Body of pancreas (tissue), 4 donors: ENCODE data around the gene PLD1. TPM values are rescaled to one million over a fixed set of nuclear protein-coding genes. Genes with fewer than 3 reads are reported as not detected.

Source experiments
- ATAC-seq: fragments of 150-250 bp; one replicate; pipeline ENCODE4 v1.9.1; 2016
- DNase-seq, 4 donors: peaks; one replicate each; pipeline ENCODE4 v3.0.0-alpha.2; 2019
- H3K27ac ChIP-seq, 4 donors: fragments of 200-600 bp; sonication (generic); 1 replicate in 3 of 4; 2 replicates in 1 of 4; pipeline versions ENCODE4 v1.5.1 to v1.6.1; 2016 to 2019; ENCODE audit warnings: mild to moderate bottlenecking in 1 of 4, mixed read lengths in 1 of 4, moderate library complexity in 1 of 4
- H3K27me3 ChIP-seq, 2 donors: fragments of 200-600 bp; sonication (generic); one replicate each; pipeline ENCODE4 v1.6.0; 2016; ENCODE audit warnings: mild to moderate bottlenecking in 1 of 2
- H3K36me3 ChIP-seq, 2 donors: fragments of 200-600 bp; sonication (generic); replicated peaks in 1 of 2; 2 replicates each; pipeline ENCODE4 v1.5.1; 2016; ENCODE audit warnings: low read depth in 2 of 2; ENCODE audit not compliant: insufficient read depth in 1 of 2
- H3K4me1 ChIP-seq: fragments of 200-600 bp; sonication (generic); one replicate; pipeline ENCODE4 v1.6.0; 2016
- H3K4me3 ChIP-seq, 2 donors: fragments of 200-600 bp; sonication (generic); 1 replicate in 1 of 2; 2 replicates in 1 of 2; pipeline ENCODE4 v1.5.1; 2016 to 2019
- H3K9me3 ChIP-seq, 3 donors: fragments of 200-600 bp; sonication (generic); 1 replicate in 2 of 3; 2 replicates in 1 of 3; pipeline ENCODE4 v1.5.1; 2016
- POLR2A ChIP-seq, 3 donors: fragments of 450-650 bp; IDR thresholded peaks; one replicate each; pipeline ENCODE4 v1.6.1; 2016; ENCODE audit warnings: antibody characterized with exemption in 3 of 3, mild to moderate bottlenecking in 2 of 3
- WGBS, 2 donors: methylation state at CpG; one replicate each; pipeline ENCODE4 v1.1.5; 2017; 5-methylcytosine and 5-hydroxymethylcytosine counted together
- intact Hi-C: fragments of 100-400 bp; cut with DNase I; formaldehyde crosslinking; loops from one replicate; pipeline ENCODE4 v1.15.1; 2023
- total RNA-seq, 2 donors: library from RNA; depleted of rRNA; stranded (reverse); fragments of >200 nt; gene quantifications; one replicate each; pipeline ENCODE4 v1.1.0, GENCODE V29; 2016
- TF ChIP-seq, protein P1 (sequence below), 7 experiments: fragments of 450-650 bp in 4 of 7; fragments of 200-600 bp in 3 of 7; sonication (generic) in 3 of 7; IDR thresholded peaks; one replicate each; pipeline ENCODE4 v1.5.1; 2016 to 2019; ENCODE audit warnings: antibody characterized with exemption in 7 of 7

PLD1 gene
- total RNA-seq, 2 donors from 2014 or later, result 60.4 to 96.2 TPM

DNA sequence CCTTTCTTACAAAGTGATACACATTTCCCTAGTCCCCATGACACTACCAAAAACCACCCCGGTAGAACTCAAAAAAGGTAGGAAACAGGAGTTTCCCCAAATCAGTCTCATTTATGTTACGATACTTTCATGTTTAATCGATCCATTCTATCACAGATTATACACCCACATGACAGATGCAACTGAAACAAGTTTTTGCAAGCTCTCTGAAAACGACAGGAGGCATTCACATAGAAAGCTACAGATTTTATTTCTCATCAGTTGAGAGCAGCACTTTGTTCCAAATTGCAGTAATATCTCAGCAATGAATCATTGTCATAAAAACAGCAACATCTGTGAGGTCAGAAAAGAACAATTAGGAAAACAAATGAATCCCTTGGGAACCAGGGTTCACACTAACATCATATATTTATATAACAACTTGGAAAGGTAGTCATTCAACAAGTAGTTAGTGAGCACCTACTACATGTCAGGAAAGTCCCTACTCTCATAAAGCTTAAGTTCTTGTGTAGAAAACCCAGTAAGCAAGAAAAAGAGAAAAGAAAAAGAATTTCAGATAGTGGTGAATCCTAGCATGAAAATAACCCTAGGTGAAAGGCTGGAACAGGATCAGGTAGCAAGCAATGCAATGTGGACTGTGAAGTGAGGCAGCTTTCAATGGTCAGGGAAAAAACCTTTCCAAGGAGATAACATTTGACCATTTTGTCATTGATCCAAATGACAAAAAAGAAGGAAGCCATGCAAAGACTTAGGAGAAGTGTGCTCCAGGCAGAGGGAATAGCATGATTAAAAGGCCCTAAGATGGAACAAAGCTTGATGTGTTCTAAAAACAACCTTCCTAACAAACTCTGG is 8.3 kb downstream of the PLD1 start:
- no peaks in the 10 kb centered on the region for H3K9me3 ChIP-seq
- no peaks in the 10 kb centered on the region for H3K27me3 ChIP-seq
- no peaks in the 10 kb centered on the region for H3K36me3 ChIP-seq
- peaks cover 25% of the 10 kb centered on the region for H3K4me1 ChIP-seq
- ATAC-seq (no peak), DNase-seq (no peak)
- WGBS, 2 donors, result 53 to 64% methylated on average over 4 of the region's 4 CpGs
- H3K4me3 ChIP-seq, result no peak overlapping the region
- intact Hi-C loops, result no loop called here
- TF ChIP-seq, protein P1, sequence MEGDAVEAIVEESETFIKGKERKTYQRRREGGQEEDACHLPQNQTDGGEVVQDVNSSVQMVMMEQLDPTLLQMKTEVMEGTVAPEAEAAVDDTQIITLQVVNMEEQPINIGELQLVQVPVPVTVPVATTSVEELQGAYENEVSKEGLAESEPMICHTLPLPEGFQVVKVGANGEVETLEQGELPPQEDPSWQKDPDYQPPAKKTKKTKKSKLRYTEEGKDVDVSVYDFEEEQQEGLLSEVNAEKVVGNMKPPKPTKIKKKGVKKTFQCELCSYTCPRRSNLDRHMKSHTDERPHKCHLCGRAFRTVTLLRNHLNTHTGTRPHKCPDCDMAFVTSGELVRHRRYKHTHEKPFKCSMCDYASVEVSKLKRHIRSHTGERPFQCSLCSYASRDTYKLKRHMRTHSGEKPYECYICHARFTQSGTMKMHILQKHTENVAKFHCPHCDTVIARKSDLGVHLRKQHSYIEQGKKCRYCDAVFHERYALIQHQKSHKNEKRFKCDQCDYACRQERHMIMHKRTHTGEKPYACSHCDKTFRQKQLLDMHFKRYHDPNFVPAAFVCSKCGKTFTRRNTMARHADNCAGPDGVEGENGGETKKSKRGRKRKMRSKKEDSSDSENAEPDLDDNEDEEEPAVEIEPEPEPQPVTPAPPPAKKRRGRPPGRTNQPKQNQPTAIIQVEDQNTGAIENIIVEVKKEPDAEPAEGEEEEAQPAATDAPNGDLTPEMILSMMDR (IDR thresholded peaks at IDR 0.05), result no peak
- no peak for TF ChIP-seq POLR2A (IDR thresholded peaks at IDR 0.05)
- H3K27ac ChIP-seq, result peak overlapping the region in 3 of 4 donors; percentile 3 to 41 (median 28)

DNA sequence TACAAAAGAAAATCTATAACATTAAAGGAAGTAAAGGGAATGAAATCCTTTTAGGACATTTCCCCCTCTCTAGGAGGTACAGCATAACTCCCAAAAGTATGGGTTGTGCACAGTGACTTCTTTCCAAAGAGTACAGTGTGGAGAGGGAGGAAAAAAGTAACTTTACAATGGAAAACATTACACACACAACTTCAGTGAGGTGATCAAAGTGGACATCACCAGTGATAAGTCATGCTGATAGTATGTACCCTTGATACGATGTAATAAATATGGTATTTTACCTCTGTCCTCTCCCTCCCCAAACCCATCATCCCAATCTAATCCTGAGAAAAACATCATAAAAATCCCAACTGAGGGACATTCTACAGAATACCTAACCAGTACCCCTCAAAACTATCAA is 10.8 kb downstream of the PLD1 start:
- intact Hi-C loops, result no loop called here

DNA sequence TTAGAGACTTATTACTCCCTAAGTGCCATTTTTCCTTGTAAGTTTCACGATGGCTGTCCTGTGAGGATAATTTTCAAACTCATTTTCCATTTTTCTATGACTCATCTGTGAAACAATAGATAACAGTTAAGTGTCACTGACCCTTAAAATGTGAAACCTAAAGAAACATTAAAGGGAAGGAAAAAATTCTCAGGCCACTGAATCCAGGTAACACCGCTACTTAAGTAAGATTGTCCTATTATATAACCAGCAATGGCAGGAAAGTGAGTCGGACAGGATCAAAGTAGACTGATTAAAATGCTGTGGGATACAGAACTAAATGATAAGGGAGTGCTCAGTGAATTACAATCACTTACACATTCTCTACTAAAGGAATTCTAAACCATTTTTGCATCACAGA is 12.4 kb downstream of the PLD1 start:
- H3K36me3 ChIP-seq, result no peaks in the 10 kb centered on the region
- DNase-seq (no peak), ATAC-seq (no peak)
- no peak overlapping the region for H3K4me3 ChIP-seq
- WGBS, 2 donors, result 77 to 84% methylated on average over 3 of the region's 3 CpGs
- H3K27ac ChIP-seq, result no peak overlapping the region
- intact Hi-C loops, result no loop called here
- H3K27me3 ChIP-seq, result no peaks in the 10 kb centered on the region
- H3K9me3 ChIP-seq, result no peaks in the 10 kb centered on the region
- peaks cover 14% of the 10 kb centered on the region for H3K4me1 ChIP-seq
- TF ChIP-seq POLR2A (IDR thresholded peaks at IDR 0.05), result no peak
- TF ChIP-seq, protein P1 (IDR thresholded peaks at IDR 0.05), result no peak

More for the DNA sequence above, 10.8 kb downstream of the PLD1 start:
- DNase-seq (no peak), ATAC-seq (no peak)
- Histone ChIP-seq H3K27ac (no peak overlapping the region), H3K4me1 (peaks cover 16% of the 10 kb centered on the region), H3K36me3 (no peaks in the 10 kb centered on the region), H3K9me3 (no peaks in the 10 kb centered on the region), H3K27me3 (no peaks in the 10 kb centered on the region), H3K4me3 (no peak overlapping the region)
- 96 to 100% methylated on average over 1 of the region's 1 CpG for WGBS, 2 donors
- TF ChIP-seq POLR2A (IDR thresholded peaks at IDR 0.05), result no peak
- TF ChIP-seq, protein P1 (IDR thresholded peaks at IDR 0.05), result no peak

DNA sequence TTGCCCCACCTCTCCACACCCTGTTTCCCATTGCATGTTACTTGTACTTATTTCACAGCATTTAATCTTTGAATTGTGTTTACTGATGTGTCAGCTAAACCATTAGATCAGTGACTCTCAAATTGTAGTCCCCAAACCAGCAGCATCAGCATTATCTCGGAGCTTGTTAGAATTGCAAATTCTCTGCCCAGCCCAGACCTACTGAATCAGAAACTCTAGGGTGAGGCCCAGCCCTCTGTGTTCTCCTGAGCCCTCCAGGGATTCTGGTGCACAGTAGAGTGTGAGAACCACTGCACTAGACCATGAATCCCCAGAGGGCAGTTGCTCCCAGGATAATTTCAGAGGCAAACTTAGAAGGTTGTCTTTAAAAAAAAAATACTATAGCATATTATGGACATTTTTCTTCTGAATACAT is 13.0 kb downstream of the PLD1 start:
- no peak overlapping the region for H3K4me3 ChIP-seq
- H3K27me3 ChIP-seq, result no peaks in the 10 kb centered on the region
- 86 to 94% methylated on average over 1 of the region's 1 CpG for WGBS, 2 donors
- no peak overlapping the region for H3K27ac ChIP-seq
- DNase-seq (no peak), ATAC-seq (no peak)
- intact Hi-C loops, result no loop called here
- no peaks in the 10 kb centered on the region for H3K36me3 ChIP-seq
- no peak for TF ChIP-seq POLR2A (IDR thresholded peaks at IDR 0.05)
- H3K9me3 ChIP-seq, result no peaks in the 10 kb centered on the region
- H3K4me1 ChIP-seq, result peaks cover 8% of the 10 kb centered on the region

DNA sequence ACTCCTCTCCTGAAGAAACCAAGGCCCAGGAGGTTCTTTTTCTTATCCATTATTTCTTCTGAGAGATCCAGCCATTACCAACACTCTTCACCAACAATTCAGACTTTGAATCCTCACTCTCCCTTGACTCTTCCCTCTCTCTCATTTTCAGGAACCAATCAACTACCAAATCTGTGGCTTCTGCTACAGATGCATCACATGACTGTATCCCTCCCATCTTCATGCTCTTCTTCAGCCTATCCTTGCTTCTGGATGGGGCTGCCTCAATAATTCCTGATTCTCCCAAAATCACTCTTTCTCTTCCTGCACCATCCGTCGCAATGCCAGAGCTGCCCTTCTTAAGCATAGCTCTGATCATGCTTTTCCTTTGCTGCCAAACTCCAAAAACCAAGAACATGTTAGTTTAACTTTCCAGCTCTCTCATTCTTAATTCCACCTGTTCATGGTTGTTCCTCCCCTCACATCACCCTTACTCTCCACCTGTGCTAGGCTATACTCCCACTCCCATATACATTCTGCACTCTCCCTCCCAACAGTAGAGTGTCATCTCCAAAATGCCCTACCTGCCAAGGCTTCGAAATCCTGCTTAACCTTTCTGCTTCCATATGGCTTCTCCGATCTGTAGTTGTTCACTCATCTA is 13.5 kb downstream of the PLD1 start:
- Histone ChIP-seq H3K27ac (no peak overlapping the region), H3K4me1 (peaks cover 3% of the 10 kb centered on the region), H3K9me3 (no peaks in the 10 kb centered on the region), H3K27me3 (no peaks in the 10 kb centered on the region), H3K36me3 (no peaks in the 10 kb centered on the region), H3K4me3 (no peak overlapping the region)
- no peak for DNase-seq
- intact Hi-C loops, result no loop called here
- WGBS, 2 donors, result 93 to 99% methylated on average over 4 of the region's 4 CpGs
- TF ChIP-seq, protein P1 (IDR thresholded peaks at IDR 0.05), result no peak
- TF ChIP-seq POLR2A (IDR thresholded peaks at IDR 0.05), result no peak
- ATAC-seq, result no peak
